Measurements from ENCODE around the gene PEG3. TPM values are rescaled to one million over a fixed set of nuclear protein-coding genes. Genes with fewer than 3 reads are reported as not detected.

PEG3 gene
- 0.43 and 1.2 TPM in 2 replicates for total RNA-seq

DNA sequence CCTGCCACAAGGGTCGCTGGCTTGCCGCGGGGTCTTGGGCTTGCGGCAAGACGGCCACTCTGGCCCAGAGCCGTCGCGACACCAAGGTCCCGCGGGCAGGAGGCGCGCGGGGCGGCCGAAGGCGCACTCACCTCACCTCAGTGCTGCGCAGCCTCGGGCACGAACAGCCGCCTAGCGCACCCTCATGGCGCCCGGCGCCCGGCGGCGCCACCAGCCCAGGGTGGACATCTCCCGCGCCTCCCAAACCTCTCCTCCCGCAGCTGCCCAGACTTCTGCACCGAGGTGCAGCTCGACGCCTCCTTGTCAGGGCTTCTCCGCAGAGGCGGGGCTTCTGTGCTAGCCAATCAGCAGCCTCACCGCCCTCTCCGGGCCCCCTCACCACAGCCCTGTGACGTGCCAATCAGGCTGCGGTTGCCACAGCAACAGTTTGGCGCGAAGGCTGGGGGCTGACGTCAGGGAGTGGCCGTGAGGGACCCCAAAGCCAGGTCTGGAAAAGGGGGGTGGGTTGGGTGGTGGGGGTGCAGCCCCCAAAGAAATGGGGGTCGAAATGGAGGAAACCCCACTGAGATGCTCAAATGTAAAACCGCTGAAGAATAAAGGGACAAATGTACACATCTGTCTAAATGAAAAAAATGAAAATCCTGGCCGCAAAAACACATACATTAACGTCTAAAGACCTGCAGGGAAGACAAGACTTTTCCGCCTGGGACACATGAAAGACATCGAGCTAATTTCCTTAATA lies at the start of gene PEG3, which contains the start of gene ZIM2:
PEG3 (minus strand) TSS at position 276 of the 742 bp plus-strand sequence. CDS start 16,071 bp downstream, outside the sequence.
ZIM2 (minus strand) TSS at position 276 of the 742 bp plus-strand sequence. CDS start 16,449 bp downstream, outside the sequence.

Small RNA genes lying within 50 kb of the gene (small RNA-seq; reads per million reads assigned to genes)
- not detected for gene AC006115.2

Other genes with a start within 250 kb of the PEG3 start
- 7.8 and 8.9 TPM in 2 replicates for gene ZNF71, start 245.4 kb downstream of the PEG3 start, total RNA-seq
- gene SMIM17, start 197.6 kb downstream of the PEG3 start, total RNA-seq: 0.14 TPM in 1 of 2 replicates, not detected in the other
- 0.14 TPM in 1 of 2 replicates, not detected in the other for gene ZNF835, start 169.0 kb downstream of the PEG3 start, total RNA-seq
- not detected in 2 replicates for gene ZIM2, start within 50 bp of the PEG3 start, total RNA-seq

Data from thoracic aorta endothelial cell (primary cell).